ENCODE results near the gene MISP3. TPM values are rescaled to one million over a fixed set of nuclear protein-coding genes. Genes with fewer than 3 reads are reported as not detected.
A peak's percentile ranks its signal among the peaks of the same experiment; 100 is the strongest.

Gene MISP3
- total RNA-seq, 1 experiment from 2014 or later, result 2.8 TPM

GRCh38 chr19:14073261-14073924 lies 807 bp downstream of the MISP3 start:
- peak; percentile 63 for DNase-seq (ENCODE audit: low spot score)
- in situ Hi-C loops (cut with HindIII; ENCODE audit: low sequenced_read_pairs), result no loop called here

GRCh38 chr19:14073925-14074838 lies 1.6 kb downstream of the MISP3 start:
- peak; percentile 45 for DNase-seq (ENCODE audit: low spot score)
- in situ Hi-C loops (cut with HindIII; ENCODE audit: low sequenced_read_pairs), result no loop called here

- DNase-seq (ENCODE audit: low spot score), result no peak
- in situ Hi-C loops (cut with HindIII; ENCODE audit: low sequenced_read_pairs), result loop anchor here (25.0 kb wide), 2 partner anchors 166 to 716 kb away; partner anchors contain the start of genes BRME1 and CC2D1A
Measured at GRCh38 chr19:14078411-14078810, 5.8 kb downstream of the MISP3 start.

- in situ Hi-C loops (cut with HindIII; ENCODE audit: low sequenced_read_pairs), result loop anchor here (25.0 kb wide), 2 partner anchors 169 to 719 kb away; partner anchors contain the start of genes BRME1 and CC2D1A
- peak; percentile 99 for DNase-seq (ENCODE audit: low spot score)
Measured at GRCh38 chr19:14080887-14081796, 8.6 kb downstream of the MISP3 start.

GRCh38 chr19:14081797-14082674 lies 9.4 kb downstream of the MISP3 start:
- in situ Hi-C loops (cut with HindIII; ENCODE audit: low sequenced_read_pairs), result loop anchor here (25.0 kb wide), 2 partner anchors 170 to 720 kb away; partner anchors contain the start of genes BRME1 and CC2D1A
- DNase-seq (ENCODE audit: low spot score), result peak; percentile 16

GRCh38 chr19:14082675-14082960 lies 10.0 kb downstream of the MISP3 start:
- no peak for DNase-seq (ENCODE audit: low spot score)

GRCh38 chr19:14085309-14085995 lies 12.9 kb downstream of the MISP3 start, which contains the start of gene C19orf67:
Gene C19orf67 (minus strand): TSS chr19:14085783. CDS start chr19:14085627, 156 bp downstream.
- in situ Hi-C loops (cut with HindIII; ENCODE audit: low sequenced_read_pairs), result loop anchor here (25.0 kb wide), 2 partner anchors 173 to 723 kb away; partner anchors contain the start of genes BRME1 and CC2D1A
- DNase-seq (ENCODE audit: low spot score), result no peak

More at GRCh38 chr19:14082675-14082960, 10.0 kb downstream of the MISP3 start:
- in situ Hi-C loops (cut with HindIII; ENCODE audit: low sequenced_read_pairs), result loop anchor here (25.0 kb wide), 2 partner anchors 170 to 720 kb away; partner anchors contain the start of genes BRME1 and CC2D1A

- no peak for DNase-seq (ENCODE audit: low spot score)
- in situ Hi-C loops (cut with HindIII; ENCODE audit: low sequenced_read_pairs), result loop anchor here (25.0 kb wide), 2 partner anchors 174 to 724 kb away; partner anchors contain the start of genes BRME1 and CC2D1A
Measured at GRCh38 chr19:14086098-14086497, 13.5 kb downstream of the MISP3 start.

GRCh38 chr19:14088634-14089411 lies 16.2 kb downstream of the MISP3 start:
- no peak for DNase-seq (ENCODE audit: low spot score)
- in situ Hi-C loops (cut with HindIII; ENCODE audit: low sequenced_read_pairs), result loop anchor here (25.0 kb wide), 2 partner anchors 177 to 727 kb away; partner anchors contain the start of genes BRME1 and CC2D1A

- in situ Hi-C loops (cut with HindIII; ENCODE audit: low sequenced_read_pairs), result loop anchor here (25.0 kb wide), 2 partner anchors 177 to 727 kb away; partner anchors contain the start of genes BRME1 and CC2D1A
Measured at GRCh38 chr19:14089412-14089661, 16.8 kb downstream of the MISP3 start.

GRCh38 chr19:14089662-14090508 lies 17.3 kb downstream of the MISP3 start:
- in situ Hi-C loops (cut with HindIII; ENCODE audit: low sequenced_read_pairs), result loop anchor here (25.0 kb wide), 2 partner anchors 178 to 728 kb away; partner anchors contain the start of genes BRME1 and CC2D1A
- DNase-seq (ENCODE audit: low spot score), result no peak

More at GRCh38 chr19:14089412-14089661, 16.8 kb downstream of the MISP3 start:
- peak; percentile 22 for DNase-seq (ENCODE audit: low spot score)

GRCh38 chr19:14090509-14091080 lies 18.0 kb downstream of the MISP3 start, which contains the start of gene SAMD1:
Gene SAMD1 (minus strand): TSS chr19:14090751.
- DNase-seq (ENCODE audit: low spot score), result peak; percentile 65
- in situ Hi-C loops (cut with HindIII; ENCODE audit: low sequenced_read_pairs), result loop anchor here (25.0 kb wide), 2 partner anchors 178 to 728 kb away; partner anchors contain the start of genes BRME1 and CC2D1A

GRCh38 chr19:14091081-14091812 lies 18.7 kb downstream of the MISP3 start:
- DNase-seq (ENCODE audit: low spot score), result no peak
- in situ Hi-C loops (cut with HindIII; ENCODE audit: low sequenced_read_pairs), result loop anchor here (25.0 kb wide), 2 partner anchors 179 to 729 kb away; partner anchors contain the start of genes BRME1 and CC2D1A

- in situ Hi-C loops (cut with HindIII; ENCODE audit: low sequenced_read_pairs), result loop anchor here (25.0 kb wide), 2 partner anchors 180 to 730 kb away; partner anchors contain the start of genes BRME1 and CC2D1A
- no peak for DNase-seq (ENCODE audit: low spot score)
Measured at GRCh38 chr19:14091813-14092462, 19.4 kb downstream of the MISP3 start.

Measured in G401 (cell line).